Activated T-cell treated with anti-CD3 and anti-CD28 coated beads for 48 hours (primary cell): ENCODE measurements around the gene HCST.
"Not testable (repeated sequence)": the region's sequence is repeated elsewhere in the genome, so short reads cannot be mapped to it uniquely, and the experiment has no call there.

Experiments
- DNase-seq: peaks from one replicate; pipeline ENCODE4 v3.0.0-alpha.2; 2020; ENCODE audit warnings: low read depth

The HCST gene

DNA sequence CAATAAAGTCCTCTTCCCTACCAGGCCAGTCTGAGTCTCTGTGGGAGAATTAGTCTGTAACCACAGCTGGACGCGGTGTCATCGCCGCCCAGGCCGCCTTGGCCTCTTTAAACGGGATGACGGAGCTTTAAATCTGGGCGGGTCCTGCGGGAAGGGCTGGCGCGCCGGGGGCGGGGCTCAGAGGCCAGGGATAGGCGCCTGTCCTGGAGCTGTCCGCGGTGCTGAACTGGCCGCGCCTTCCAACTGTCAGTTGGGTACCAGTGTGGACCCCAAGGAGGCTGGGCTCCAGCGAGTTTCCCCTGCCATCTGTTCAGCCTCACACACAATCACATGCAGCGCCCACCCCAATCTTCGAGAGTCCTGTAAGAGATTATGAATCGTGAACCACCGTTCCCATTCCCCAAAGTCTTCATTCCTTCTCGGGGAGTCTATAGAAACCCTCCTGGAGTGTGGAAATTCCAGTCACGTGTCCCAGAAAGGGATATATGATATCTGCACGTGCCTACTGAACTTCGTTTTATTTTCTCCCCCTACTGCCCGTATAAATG lies 22.5 kb upstream of the HCST start:
- DNase-seq = peak; percentile 83

DNA sequence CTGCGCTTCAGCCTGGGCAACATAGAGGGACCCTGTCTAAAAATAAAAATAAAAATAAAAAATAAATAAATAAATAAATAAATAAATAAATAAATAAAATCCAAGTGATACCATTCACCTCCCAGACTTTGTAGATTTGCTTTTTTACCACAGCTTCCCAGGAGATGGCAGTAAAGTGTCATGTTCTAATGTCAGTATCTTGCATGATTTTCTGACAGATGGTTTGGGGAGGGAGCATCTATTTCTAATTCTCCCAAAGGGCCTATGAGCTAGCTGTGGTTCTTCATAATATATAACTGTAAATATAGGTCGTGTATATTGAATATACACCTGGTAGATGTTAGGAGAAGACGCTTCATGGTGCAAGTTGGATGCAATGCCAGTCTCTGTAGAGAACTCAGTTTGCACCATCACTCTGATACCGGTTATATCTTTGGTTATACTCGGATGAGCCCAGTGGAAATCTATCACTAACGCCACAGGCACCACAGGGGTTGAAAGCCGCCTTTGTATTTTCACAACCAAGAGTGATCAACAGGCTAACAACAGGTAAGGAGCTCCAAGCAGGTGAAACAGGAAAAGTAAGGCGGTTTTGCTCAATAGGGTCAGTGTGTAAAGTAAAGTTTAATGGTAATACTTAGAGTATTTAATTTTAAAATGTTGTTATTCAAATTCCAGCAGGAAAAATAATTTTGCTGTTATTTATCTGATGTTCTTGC lies 20.1 kb upstream of the HCST start:
- DNase-seq = no peak

DNA sequence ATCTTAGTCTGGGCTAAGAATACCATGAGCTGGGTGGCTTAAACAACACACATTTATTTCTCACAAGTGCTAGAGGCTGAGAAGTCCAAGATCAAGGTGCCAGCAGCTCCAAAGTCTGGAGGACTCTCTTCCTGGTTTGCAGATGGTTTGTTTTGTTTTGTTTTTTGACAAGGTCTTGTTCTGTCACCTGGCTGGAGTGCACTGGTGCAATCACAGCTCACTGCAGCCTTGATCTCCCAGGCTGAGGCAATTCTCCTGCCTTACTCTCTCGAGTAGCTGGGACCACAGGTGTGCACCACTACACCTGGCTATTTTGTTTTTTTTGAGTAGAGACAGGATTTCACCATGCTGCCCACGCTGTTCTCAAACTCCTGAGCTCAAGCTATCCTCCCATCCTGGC lies 18.4 kb upstream of the HCST start:
- DNase-seq = no peak

DNA sequence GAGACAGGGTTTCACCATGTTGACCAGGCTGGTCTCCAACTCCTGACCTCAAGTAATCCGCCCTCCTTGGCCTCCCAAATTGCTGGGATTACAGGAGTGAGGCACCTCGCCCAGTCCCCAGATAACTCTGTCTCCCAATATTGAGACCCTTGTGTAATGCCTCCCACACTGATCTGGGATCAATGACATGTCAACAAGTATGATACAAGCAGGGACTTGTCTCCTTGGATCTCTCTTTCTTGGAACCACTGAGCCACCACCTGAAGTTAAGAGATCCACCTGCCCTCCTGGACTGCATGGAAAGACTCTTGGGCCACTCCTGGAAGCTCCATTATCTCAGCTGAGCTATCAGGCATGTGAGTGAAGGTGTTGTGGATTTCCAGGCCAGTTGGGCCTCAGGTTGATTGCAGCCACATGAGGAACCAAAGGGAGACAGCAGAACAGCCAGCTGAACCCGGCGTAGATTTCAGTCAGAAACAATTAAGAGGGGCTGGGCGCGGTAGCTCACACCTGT lies 17.0 kb upstream of the HCST start:
- no peak for DNase-seq

DNA sequence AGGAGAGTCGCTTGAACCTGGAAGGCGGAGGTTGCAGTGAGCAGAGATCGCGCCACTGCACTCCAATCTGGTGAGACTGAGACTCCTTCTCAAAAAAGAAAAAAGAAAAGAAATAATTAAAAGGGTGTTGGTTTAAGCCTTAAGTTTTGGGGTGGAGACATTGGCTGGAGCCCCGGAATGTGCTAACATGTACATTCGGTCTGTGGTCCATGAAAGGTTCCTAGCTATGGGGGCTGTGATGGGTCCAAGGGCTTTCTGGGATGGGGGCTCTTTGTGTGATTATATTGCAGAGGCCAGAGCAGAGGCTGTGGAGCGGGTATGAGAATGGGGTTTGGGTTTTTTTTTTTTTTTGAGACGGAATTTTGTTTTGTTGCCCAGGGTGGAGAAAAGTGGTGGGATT lies 16.4 kb upstream of the HCST start:
- no peak for DNase-seq

DNA sequence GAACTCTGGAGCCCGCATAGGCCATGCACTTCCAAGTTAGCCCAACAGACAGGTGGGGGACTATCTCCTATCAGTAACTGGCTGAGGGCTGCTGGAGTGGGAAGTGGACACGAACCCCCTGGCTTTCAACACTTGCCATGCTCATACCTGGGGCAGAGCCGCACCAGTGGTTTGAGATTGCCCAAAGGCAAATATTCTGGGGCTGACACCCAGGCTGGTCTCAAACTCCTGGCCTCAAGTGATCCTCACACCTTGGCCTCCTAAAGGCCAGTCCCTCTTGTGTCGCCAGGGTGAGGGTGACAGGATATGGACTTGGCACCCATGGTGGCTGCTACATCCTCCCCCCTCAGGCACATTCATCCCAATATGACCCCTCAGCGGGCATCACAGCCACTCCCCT lies 15.1 kb upstream of the HCST start:
- DNase-seq = no peak

DNA sequence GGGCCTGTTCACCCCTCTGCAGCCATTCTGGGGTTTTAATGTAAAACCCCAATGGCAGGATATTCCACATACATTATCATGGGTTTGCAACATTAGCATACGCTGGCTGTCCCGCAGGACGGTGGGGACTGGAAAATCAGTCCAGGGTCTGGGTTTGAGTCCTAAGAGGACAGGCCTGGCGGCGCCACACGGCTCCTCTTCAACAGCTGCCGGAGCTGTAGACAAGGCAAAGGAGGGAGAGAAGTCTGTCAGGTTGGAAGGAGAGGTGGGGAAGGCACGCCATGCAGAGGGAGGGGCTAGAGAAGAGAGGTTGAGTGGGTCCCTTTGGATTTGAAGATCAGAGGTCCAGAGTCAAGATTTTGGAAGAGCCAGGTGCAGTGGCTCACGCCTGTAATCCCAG lies 13.9 kb upstream of the HCST start:
- no peak for DNase-seq

DNA sequence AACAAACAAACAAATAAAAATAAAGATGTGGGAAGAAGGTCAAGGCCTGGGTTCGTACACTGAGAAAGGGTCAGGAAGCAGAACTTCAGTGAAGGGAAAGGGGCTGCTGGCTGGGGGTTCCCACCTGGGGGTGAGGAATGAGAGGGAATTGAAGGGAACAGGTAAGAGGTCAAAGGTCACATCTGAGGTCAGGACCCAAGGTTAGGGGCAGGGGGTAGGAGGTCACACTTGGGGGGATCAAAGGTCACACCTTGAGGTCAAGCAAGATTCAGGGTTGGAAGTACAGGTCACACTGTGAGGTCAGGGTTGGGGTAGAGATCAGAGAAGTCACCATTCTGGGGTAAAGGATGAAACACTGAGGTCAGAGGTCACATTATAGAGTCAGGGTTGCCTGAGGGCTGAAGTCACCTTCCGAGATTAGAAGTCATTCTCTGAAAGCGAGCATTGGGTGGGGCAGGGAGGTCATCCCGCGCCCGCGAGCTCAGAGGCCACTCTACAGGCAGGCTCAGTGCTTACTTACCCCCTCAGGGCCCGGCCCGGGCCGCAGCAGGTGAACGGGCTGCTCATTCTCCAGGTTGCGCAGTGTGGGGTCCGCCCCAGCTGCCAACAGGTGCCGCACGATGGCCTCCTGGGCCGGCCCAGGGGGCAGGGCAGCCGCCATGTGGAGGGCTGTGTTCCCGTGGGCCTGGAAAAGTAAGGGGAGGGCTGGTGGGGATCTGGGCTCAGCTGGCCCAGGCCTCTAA lies 12.8 kb upstream of the HCST start:
- DNase-seq = no peak

DNA sequence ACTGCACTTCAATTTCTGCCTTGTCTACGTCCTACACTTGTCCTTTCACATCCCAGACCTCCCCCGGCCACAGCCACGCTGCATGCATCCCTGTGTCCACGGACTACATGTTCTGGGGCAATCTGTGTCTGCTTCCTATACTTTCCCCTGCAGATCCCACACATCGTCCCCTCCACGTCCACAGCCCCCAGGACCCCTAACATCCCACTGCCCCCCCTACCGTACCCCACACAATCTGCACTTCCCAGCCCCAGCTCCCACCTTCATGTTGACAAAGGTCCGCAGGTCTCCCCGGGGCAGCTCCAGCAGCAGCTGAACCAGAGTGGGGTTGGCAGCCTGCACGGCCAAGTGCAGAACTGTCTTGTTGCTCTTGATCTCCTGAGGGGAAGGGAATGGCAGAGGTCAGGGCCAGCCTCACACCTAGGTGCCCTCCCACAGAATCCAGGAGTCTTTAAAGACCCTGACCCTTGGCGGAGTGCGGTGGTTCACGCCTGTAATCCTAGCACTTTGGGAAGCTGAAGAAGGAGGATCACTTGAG lies 12.1 kb upstream of the HCST start:
- no peak for DNase-seq

DNA sequence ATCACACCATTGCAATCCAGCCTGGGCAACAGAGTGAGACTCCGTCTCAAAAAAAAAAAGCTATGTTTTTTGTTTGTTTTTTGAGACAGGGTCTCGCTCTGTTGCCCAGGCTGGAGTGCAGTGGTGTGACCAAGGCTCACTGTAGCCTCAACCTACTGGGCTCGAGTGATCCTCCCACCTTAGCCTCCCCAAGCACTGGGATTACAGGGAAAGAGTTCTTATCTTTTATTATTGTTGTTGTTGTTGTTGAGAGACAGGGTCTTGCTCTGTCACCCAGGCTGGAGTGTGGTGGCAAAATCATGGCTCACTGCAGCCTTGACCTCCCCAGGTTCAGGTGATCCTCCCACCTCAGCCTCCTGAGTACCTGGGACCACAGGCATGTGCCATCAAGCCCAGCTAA lies 10.5 kb upstream of the HCST start:
- DNase-seq = not testable (repeated sequence)

DNA sequence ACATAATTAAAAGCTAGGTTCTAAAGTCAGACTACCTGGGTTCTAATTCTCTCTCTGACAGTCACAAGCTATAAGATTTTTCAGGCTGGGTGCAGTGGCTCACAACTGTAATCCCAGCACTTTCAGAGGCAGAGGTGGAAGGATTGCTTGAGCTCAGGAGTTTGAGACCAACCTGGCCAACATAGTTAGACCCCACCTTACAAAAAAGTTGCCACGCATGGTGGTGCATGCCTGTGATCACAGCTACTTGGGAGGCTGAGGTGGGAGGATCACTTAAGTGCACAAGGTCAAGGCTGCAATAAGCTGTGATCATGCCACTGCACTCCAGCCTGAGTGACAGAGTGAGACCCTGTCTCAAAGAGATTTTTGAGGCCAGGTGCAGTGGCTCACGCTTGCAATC lies 8.0 kb upstream of the HCST start:
- no peak for DNase-seq

DNA sequence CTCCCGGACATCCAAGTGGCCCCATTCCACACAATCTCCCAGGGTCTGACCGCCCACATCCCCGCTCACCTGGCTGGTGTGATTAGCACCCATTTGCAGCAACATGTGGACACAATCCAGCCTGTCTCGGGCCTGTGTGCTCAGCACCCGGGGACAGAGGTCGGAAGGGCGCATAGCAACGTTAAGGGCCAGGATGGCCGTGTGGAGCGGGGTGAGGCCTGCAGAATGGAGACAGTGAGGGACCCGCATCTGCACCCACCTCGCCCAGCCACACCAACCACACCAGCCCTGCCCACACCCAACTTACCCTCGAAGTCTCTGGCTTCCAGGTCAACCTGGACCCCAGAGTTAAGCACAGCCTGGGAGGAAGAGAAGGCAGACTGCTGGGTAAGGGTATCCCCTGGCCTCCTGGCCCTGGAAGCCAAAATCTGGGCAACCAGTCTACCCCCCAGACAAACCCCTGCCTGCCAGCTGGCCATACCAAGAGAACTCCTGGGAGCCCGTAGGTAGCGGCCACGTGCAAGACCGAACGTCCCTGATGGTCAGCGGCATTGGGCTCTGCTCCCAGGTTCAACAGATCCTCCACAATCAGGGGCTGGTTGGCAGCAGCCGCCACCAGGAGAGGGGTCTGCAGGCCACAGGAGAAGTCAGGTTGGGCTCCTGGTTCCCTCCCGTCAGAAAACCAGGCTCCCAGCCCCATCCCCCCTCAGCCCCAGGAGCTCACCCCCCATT lies 6.3 kb upstream of the HCST start:
- DNase-seq = no peak

DNA sequence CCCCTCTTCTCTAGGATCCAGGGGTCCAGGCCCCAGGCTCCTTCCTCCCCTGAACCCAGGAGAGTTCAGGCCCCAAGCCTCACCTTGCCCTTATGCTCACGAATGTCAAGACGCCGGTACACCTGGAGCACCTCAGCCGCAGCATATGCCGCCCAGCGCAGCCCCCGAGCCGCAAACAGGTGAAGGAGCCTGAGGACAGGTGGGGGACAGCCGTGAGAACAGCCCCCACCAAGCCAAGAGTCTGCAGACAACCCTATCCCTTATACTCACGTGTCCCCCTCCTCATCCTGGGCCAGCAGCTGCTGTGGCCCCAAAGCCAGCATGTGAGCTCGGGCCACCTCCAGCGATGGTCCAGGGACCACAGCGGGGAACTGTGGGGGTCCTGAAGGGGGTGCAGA lies 5.7 kb upstream of the HCST start:
- no peak for DNase-seq

DNA sequence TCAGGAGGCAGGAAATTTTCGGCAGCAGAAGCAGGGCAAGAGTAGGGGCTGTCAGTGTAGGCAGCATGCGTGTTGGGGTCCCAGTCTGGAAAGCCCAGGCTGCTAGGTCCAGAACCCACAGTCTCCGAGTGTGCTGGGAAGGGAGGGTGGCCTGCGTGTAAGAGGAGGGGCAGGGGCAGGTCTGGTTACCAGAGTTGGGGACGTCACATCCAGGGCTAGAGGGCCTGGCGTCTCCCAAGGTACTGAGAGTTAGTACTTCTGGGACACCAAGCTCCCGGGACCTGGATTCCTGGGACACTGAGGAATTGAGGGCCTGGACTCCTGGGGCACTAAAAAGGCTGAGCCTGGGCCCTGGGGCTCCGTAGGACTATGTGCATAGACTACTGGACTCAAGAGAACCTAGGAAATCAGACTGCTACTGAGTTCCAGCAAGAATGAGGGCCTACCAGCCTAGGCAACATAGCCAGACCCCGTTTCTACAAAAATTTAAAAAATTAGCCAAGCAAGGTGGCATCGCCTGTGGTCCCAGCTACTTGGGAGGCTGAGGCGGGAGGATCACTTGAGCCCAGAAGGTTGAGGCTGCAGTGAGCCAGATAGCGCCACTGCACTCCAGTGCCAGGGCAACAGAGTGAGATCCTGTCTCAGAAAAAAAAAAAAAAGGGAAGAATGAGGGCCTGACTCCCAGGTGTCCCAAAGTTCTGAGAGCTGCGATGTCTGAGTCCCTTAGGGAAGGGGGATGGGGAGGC lies 4.5 kb upstream of the HCST start:
- DNase-seq = no peak

DNA sequence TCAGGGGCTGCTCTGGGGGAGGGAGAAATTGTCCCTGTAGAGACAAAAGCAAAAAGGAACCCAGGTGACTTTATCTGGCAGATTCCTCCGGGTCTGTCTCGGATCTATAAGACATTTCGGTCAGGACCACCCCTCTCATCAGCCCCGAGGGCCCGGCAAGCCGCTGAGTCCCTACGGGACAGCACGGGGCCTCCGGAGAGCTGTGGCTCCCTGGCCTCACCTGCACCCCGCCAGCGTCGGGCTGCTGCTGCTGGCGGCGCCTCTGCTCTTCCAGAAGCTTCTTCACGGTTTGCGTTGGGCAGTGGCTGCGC lies 3.9 kb upstream of the HCST start:
- no peak for DNase-seq

DNA sequence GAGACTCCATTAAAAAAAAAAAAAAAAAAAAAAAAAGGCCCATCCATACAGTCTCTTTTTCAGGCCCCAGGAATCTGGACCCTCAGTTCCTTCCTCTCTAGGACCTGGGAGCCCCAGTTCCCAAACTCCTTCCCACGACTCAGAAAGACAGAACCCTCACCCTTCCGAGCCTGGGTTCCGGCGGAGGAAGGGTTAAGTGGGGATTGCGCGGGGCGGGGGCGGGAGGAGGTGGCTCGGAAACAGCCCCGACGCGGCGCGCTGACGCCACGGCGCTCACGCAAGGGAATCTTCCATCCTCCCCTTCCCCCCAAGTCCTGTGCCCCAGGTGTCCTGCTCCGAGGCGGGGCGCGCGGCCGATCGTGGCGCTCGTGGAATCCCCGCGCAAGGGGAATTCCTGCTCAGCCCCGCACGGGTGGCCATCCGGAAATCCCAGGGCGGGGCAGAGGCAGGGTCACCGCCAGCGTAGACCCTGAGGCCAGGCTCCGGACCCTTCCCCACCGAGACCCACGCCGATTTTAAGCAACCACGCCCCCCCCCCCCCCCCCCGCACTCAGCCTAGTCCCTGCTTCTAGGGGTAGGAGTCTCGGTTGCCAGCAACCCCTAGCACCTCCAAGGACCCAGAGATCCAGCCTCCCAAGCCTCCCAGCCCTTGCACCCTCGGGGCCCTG lies 2.6 kb upstream of the HCST start:
- DNase-seq = peak; percentile 86

DNA sequence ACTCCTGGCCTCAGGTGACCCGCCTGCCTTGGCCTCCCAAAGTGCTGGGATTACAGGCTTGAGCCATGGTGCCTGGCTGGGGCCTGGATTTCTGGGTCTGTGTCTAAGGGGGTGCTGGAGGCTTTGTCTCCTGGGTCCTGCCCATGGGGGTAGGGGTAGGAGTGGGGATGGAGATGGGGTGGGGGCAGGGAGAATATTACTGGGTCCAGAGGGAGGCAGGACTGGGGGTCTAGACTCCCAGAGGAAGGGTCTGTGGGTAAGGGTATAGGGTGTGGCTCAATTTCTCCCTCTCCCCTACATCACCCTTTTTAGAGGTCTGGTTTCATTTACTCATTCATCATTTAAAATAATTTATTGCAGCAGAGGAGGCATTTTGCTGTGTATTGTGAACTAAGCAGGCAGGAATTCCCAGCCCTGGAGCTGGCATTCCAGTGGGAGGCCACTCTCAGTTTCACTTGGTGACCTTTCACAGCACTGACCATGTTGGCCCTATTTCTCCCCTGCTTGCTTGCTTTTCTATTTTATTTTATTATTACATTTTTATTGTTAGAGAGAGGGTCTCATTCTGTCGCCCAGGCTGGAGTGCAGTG lies 1.2 kb upstream of the HCST start:
- no peak for DNase-seq

DNA sequence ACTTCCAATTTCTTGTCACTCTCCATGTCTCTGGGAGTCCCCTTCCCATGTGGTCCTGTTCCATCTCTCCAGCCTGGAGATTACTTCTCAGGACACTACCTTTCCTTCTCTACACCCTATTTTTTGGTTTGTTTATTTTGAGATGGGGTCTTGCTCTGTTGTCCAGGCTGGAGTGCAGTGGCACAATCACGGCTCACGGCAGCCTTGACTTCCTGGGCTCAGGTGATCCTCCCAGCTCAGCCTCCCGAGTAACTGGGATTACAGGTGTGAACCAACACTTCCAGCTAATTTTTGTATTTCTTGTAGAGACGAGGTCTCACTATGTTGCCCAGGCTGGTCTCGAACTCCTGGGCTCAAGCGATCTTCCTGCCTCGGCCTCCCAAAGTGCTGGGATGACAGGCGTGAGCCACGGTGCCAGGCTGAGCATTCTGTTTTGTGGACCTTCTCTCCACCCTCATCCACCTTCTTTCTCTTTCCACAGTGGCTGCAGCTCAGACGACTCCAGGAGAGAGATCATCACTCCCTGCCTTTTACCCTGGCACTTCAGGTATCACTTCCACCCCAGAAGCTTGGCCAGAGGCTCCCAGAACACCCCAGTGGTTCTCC lies 644 bp downstream of the HCST start:
- DNase-seq = no peak

DNA sequence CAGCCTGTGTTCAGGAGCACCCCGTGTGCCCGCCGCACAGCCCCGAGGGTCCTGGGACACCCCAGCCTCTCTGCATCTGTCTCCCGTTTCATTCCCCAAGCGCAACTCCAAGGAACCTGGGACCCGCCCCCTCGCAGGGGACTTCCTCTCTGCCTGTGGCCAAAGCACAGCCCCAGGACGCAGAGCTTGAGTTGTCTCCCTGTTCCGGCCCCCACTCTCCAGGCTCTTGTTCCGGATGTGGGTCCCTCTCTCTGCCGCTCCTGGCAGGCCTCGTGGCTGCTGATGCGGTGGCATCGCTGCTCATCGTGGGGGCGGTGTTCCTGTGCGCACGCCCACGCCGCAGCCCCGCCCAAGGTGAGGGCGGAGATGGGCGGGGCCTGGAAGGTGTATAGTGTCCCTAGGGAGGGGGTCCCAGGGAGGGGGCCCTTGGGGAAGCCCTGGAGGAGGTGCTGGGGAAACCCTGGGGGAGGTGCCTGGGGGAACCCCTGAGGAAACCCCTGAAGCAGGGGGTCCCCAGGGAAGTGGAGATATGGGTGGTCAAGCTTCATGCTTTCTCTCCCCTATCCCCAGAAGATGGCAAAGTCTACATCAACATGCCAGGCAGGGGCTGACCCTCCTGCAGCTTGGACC lies 1.3 kb downstream of the HCST start:
- peak; percentile 78 for DNase-seq
